HG03342 (cell line): ENCODE data around the gene UQCRHL.

Source experiments
- ATAC-seq: cut with Tn5 transposase; IDR thresholded peaks from one replicate; pipeline ENCODE4 v1.9.1; 2021; ENCODE audit warnings: mild to moderate bottlenecking, moderate library complexity; ENCODE audit not compliant: unreplicated experiment

Gene UQCRHL

GRCh38 chr1:15760520-15761211, 46.8 kb downstream of the UQCRHL start:
- no peak for ATAC-seq

- no peak for ATAC-seq
Observed at GRCh38 chr1:15758953-15759661, 48.3 kb downstream of the UQCRHL start.

- ATAC-seq = no peak
Observed at GRCh38 chr1:15758343-15758931, 49.0 kb downstream of the UQCRHL start, which contains the start of gene FBLIM1. Gene FBLIM1, plus strand, starts transcription at chr1:15758795. Its CDS starts 6,189 bp downstream, at chr1:15764984.

GRCh38 chr1:15757575-15758342, 49.7 kb downstream of the UQCRHL start:
- no peak for ATAC-seq
